HepG2 (cell line): ENCODE data around the gene S100A5. TPM values are rescaled to one million over a fixed set of nuclear protein-coding genes. Genes with fewer than 3 reads are reported as not detected.

Experiments
- ELF3 ChIP-seq: IDR thresholded peaks from 2 replicates; pipeline ENCODE4 v1.6.1; 2016; ENCODE audit warnings: missing genetic modification reagents, missing compliant biosample characterization
- IRF2 ChIP-seq: IDR thresholded peaks from 2 replicates; pipeline ENCODE4 v1.6.1; 2018; ENCODE audit warnings: missing genetic modification reagents, missing compliant biosample characterization
- KAT2B ChIP-seq: fragments of 150-350 bp; IDR thresholded peaks from 2 replicates; pipeline ENCODE4 v1.6.1; 2014; ENCODE audit warnings: low read depth, low read length, borderline replicate concordance
- MAFF ChIP-seq: IDR thresholded peaks from 2 replicates; pipeline ENCODE4 v1.6.1; 2011; ENCODE audit warnings: low read depth, low read length, improper control_type of control experiment
- NCOA2 ChIP-seq: sonication (generic); formaldehyde crosslinking; IDR thresholded peaks from 2 replicates; pipeline ENCODE4 v1.8.0; 2022; ENCODE audit warnings: inconsistent platforms
- NFIC ChIP-seq: IDR thresholded peaks from 2 replicates; pipeline ENCODE4 v1.6.1; 2012; ENCODE audit warnings: mild to moderate bottlenecking, low read length, inconsistent platforms
- SIN3B ChIP-seq: fragments of 150-350 bp; IDR thresholded peaks from 2 replicates; pipeline ENCODE4 v1.6.1; 2014; ENCODE audit warnings: low read length
- SP1 ChIP-seq, 2 experiments: fragments of 450-650 bp in 1 of 2; sonication (generic) in 1 of 2; formaldehyde crosslinking in 1 of 2; IDR thresholded peaks; 2 replicates each; pipeline versions ENCODE4 v1.4.0 to v1.6.1; 2016 to 2020; ENCODE audit warnings: missing genetic modification reagents in 1 of 2
- TBP ChIP-seq: sonication (generic); formaldehyde crosslinking; IDR thresholded peaks from 2 replicates; pipeline ENCODE4 v1.5.0; 2020; ENCODE audit warnings: missing genetic modification reagents
- ZBTB20 ChIP-seq: sonication (generic); formaldehyde crosslinking; IDR thresholded peaks from 2 replicates; pipeline ENCODE4 v1.8.1; 2023; ENCODE audit warnings: missing genetic modification reagents, low read depth, mild to moderate bottlenecking, borderline replicate concordance
- ZNF430 ChIP-seq: sonication (generic); formaldehyde crosslinking; IDR thresholded peaks from 2 replicates; pipeline ENCODE4 v1.9.0; 2021; ENCODE audit warnings: mild to moderate bottlenecking, missing genetic modification reagents
- ZNF552 ChIP-seq: sonication (generic); formaldehyde crosslinking; IDR thresholded peaks from 2 replicates; pipeline ENCODE4 v1.9.0; 2022; ENCODE audit warnings: missing genetic modification reagents, mild to moderate bottlenecking, borderline replicate concordance
- ZNF737 ChIP-seq: sonication (generic); formaldehyde crosslinking; IDR thresholded peaks from 2 replicates; pipeline ENCODE4 v1.5.0; 2020; ENCODE audit warnings: missing genetic modification reagents, mild to moderate bottlenecking, borderline replicate concordance
- polyA plus RNA-seq, 8 experiments: library from polyadenylated mRNA; depleted of rRNA in 3 of 8; stranded (reverse) in 7 of 8; unstranded in 1 of 8; fragments of >200 nt; fragmentation: Illumina TruSeq in 4 of 8; extraction: Trizol in 4 of 8; gene quantifications; 2 replicates each; pipeline versions ENCODE4 v1.2.1 to v1.2.3, GENCODE V29; 2011 to 2016; ENCODE audit warnings: low read depth in 4 of 8, missing spikeins in 1 of 8, mixed read lengths in 1 of 8; ENCODE audit not compliant: insufficient read depth in 1 of 8
- total RNA-seq, 5 experiments: library from RNA; depleted of rRNA; stranded (reverse); fragments of >200 nt; fragmentation: Illumina TruSeq; extraction: Trizol; gene quantifications; 2 replicates each; pipeline ENCODE4 v1.2.3, GENCODE V29; 2016; ENCODE audit warnings: low read depth in 1 of 5
- TF ChIP-seq, protein P1 (sequence below), 2 experiments: sonication (generic) in 1 of 2; formaldehyde crosslinking in 1 of 2; IDR thresholded peaks; 2 replicates each; pipeline versions ENCODE4 v1.4.0 to v1.6.1; 2018 to 2020; ENCODE audit warnings: missing genetic modification reagents in 2 of 2, borderline replicate concordance in 1 of 2, low read depth in 1 of 2, mild to moderate bottlenecking in 1 of 2, missing biosample characterization in 1 of 2
- TF ChIP-seq, protein P2 (sequence below): IDR thresholded peaks from 2 replicates; pipeline ENCODE4 v1.4.0; 2020; ENCODE audit warnings: mild to moderate bottlenecking, missing genetic modification reagents
- TF ChIP-seq, protein P3 (sequence below): sonication (generic); formaldehyde crosslinking; conservative IDR thresholded peaks from 2 replicates; pipeline ENCODE4 v1.4.0; 2020; ENCODE audit warnings: missing genetic modification reagents
- TF ChIP-seq, protein P4 (sequence below): sonication (generic); formaldehyde crosslinking; conservative IDR thresholded peaks from 2 replicates; pipeline ENCODE4 v1.4.0; 2020; ENCODE audit warnings: missing genetic modification reagents
- TF ChIP-seq, protein P5 (sequence below): sonication (generic); formaldehyde crosslinking; IDR thresholded peaks from 2 replicates; pipeline ENCODE4 v1.4.0; 2020; ENCODE audit warnings: missing genetic modification reagents

S100A5 gene
- total and polyA plus RNA-seq, 2 of the 13 experiments (the other 11 are each of a cell fraction or from before 2014, with no cell fraction given): not detected

DNA sequence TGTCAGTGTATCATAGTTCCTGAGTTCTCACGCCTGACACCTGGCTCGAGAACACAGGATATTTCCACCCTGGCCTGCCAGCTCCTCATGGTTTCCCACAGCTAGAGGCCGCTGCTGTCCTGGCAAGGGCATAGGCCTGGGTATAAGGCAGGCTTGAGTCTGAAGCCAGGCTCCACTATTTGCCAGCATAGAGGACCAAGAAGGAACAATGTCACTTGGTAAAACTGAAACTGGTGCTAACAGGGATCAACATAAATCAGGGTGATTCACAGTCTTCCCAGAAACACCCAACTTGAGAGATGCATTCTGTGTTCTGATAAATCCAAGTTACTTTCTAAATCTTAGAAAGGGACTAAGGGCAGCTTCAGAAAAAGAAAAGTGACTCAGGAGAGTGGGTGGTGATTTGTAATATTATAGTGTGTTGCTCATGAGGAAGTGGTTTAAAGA is 31.9 kb upstream of the S100A5 start (continued):
- TF ChIP-seq MAFF (no peak), ZBTB20 (no peak), SIN3B (no peak), ZNF430 (CRISPR knock-in tag) (no peak), KAT2B (no peak), IRF2 (peak; percentile 50; the same call in 1 of the 2 replicates), TBP (CRISPR knock-in tag) (no peak), SP1 (IDR thresholded peaks at IDR 0.05) (no peak), SP1 (CRISPR knock-in tag; IDR thresholded peaks at IDR 0.05) (no peak), NFIC (no peak), ZNF552 (CRISPR knock-in tag) (no peak), ZNF737 (no peak), NCOA2 (CRISPR knock-in tag) (no peak), ELF3 (CRISPR knock-in tag) (peak; percentile 44; the same call in 1 of the 2 replicates)
- TF ChIP-seq, protein P1, sequence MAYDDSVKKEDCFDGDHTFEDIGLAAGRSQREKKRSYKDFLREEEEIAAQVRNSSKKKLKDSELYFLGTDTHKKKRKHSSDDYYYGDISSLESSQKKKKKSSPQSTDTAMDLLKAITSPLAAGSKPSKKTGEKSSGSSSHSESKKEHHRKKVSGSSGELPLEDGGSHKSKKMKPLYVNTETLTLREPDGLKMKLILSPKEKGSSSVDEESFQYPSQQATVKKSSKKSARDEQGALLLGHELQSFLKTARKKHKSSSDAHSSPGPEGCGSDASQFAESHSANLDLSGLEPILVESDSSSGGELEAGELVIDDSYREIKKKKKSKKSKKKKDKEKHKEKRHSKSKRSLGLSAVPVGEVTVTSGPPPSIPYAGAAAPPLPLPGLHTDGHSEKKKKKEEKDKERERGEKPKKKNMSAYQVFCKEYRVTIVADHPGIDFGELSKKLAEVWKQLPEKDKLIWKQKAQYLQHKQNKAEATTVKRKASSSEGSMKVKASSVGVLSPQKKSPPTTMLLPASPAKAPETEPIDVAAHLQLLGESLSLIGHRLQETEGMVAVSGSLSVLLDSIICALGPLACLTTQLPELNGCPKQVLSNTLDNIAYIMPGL (CRISPR knock-in tag; IDR thresholded peaks at IDR 0.05; ENCODE audit: borderline replicate concordance in 1 of 2, low read depth in 1 of 2): peak; percentile 61 to 85; a peak in 2 of 4 replicates
- TF ChIP-seq, protein P2, sequence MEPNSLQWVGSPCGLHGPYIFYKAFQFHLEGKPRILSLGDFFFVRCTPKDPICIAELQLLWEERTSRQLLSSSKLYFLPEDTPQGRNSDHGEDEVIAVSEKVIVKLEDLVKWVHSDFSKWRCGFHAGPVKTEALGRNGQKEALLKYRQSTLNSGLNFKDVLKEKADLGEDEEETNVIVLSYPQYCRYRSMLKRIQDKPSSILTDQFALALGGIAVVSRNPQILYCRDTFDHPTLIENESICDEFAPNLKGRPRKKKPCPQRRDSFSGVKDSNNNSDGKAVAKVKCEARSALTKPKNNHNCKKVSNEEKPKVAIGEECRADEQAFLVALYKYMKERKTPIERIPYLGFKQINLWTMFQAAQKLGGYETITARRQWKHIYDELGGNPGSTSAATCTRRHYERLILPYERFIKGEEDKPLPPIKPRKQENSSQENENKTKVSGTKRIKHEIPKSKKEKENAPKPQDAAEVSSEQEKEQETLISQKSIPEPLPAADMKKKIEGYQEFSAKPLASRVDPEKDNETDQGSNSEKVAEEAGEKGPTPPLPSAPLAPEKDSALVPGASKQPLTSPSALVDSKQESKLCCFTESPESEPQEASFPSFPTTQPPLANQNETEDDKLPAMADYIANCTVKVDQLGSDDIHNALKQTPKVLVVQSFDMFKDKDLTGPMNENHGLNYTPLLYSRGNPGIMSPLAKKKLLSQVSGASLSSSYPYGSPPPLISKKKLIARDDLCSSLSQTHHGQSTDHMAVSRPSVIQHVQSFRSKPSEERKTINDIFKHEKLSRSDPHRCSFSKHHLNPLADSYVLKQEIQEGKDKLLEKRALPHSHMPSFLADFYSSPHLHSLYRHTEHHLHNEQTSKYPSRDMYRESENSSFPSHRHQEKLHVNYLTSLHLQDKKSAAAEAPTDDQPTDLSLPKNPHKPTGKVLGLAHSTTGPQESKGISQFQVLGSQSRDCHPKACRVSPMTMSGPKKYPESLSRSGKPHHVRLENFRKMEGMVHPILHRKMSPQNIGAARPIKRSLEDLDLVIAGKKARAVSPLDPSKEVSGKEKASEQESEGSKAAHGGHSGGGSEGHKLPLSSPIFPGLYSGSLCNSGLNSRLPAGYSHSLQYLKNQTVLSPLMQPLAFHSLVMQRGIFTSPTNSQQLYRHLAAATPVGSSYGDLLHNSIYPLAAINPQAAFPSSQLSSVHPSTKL (CRISPR knock-in tag): peak; percentile 28; the same call in 1 of the 2 replicates
- TF ChIP-seq, protein P3, sequence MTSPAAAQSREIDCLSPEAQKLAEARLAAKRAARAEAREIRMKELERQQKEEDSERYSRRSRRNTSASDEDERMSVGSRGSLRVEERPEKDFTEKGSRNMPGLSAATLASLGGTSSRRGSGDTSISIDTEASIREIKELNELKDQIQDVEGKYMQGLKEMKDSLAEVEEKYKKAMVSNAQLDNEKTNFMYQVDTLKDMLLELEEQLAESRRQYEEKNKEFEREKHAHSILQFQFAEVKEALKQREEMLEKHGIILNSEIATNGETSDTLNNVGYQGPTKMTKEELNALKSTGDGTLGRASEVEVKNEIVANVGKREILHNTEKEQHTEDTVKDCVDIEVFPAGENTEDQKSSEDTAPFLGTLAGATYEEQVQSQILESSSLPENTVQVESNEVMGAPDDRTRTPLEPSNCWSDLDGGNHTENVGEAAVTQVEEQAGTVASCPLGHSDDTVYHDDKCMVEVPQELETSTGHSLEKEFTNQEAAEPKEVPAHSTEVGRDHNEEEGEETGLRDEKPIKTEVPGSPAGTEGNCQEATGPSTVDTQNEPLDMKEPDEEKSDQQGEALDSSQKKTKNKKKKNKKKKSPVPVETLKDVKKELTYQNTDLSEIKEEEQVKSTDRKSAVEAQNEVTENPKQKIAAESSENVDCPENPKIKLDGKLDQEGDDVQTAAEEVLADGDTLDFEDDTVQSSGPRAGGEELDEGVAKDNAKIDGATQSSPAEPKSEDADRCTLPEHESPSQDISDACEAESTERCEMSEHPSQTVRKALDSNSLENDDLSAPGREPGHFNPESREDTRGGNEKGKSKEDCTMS (CRISPR knock-in tag): no peak
- TF ChIP-seq, protein P4, sequence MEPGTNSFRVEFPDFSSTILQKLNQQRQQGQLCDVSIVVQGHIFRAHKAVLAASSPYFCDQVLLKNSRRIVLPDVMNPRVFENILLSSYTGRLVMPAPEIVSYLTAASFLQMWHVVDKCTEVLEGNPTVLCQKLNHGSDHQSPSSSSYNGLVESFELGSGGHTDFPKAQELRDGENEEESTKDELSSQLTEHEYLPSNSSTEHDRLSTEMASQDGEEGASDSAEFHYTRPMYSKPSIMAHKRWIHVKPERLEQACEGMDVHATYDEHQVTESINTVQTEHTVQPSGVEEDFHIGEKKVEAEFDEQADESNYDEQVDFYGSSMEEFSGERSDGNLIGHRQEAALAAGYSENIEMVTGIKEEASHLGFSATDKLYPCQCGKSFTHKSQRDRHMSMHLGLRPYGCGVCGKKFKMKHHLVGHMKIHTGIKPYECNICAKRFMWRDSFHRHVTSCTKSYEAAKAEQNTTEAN: no peak
- TF ChIP-seq, protein P5, sequence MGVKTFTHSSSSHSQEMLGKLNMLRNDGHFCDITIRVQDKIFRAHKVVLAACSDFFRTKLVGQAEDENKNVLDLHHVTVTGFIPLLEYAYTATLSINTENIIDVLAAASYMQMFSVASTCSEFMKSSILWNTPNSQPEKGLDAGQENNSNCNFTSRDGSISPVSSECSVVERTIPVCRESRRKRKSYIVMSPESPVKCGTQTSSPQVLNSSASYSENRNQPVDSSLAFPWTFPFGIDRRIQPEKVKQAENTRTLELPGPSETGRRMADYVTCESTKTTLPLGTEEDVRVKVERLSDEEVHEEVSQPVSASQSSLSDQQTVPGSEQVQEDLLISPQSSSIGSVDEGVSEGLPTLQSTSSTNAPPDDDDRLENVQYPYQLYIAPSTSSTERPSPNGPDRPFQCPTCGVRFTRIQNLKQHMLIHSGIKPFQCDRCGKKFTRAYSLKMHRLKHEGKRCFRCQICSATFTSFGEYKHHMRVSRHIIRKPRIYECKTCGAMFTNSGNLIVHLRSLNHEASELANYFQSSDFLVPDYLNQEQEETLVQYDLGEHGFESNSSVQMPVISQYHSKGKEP: no peak
